Astrocyte (in vitro differentiated cells and primary cell): ENCODE measurements around the gene CDC42BPG. TPM values are rescaled to one million over a fixed set of nuclear protein-coding genes. Genes with fewer than 3 reads are reported as not detected.
A peak's percentile ranks its signal among the peaks of the same experiment; 100 is the strongest.

ENCODE experiments used
- DNase-seq: peaks from one replicate; pipeline ENCODE4 v3.0.0-alpha.2; 2010; ENCODE audit warnings: low read depth
- FAIRE-seq: peaks from 2 replicates; lab custom pipeline; 2011; peaks lifted over from hg19 to GRCh38; lab: Jason Lieb, UNC
- H2AFZ ChIP-seq: 2 replicates; pipeline ENCODE4 v1.6.0; 2012; ENCODE audit warnings: low read depth, low read length, inconsistent platforms
- H3K27ac ChIP-seq: 2 replicates; pipeline ENCODE4 v1.5.1; 2011; ENCODE audit warnings: low read depth, low read length, inconsistent platforms
- H3K27me3 ChIP-seq: 2 replicates; pipeline ENCODE4 v1.6.0; 2011; ENCODE audit warnings: low read length, inconsistent platforms; ENCODE audit not compliant: insufficient read depth
- H3K36me3 ChIP-seq: 2 replicates; pipeline ENCODE4 v1.5.1; 2011; ENCODE audit warnings: low read length, inconsistent platforms; ENCODE audit not compliant: insufficient read depth
- H3K4me1 ChIP-seq: 2 replicates; pipeline ENCODE4 v1.5.1; 2011; ENCODE audit warnings: low read length, inconsistent platforms; ENCODE audit not compliant: insufficient read depth
- H3K4me2 ChIP-seq: 2 replicates; pipeline ENCODE4 v1.6.0; 2012; ENCODE audit warnings: low read length, inconsistent platforms
- H3K4me3 ChIP-seq: 2 replicates; pipeline ENCODE4 v1.5.1; 2011; ENCODE audit warnings: low read depth, mild to moderate bottlenecking, low read length, inconsistent platforms; ENCODE audit not compliant: insufficient read depth
- H3K79me2 ChIP-seq: 2 replicates; pipeline ENCODE4 v1.6.0; 2012; ENCODE audit warnings: mild to moderate bottlenecking, low read length, inconsistent platforms; ENCODE audit not compliant: insufficient read depth
- H3K9ac ChIP-seq: 2 replicates; pipeline ENCODE4 v1.6.0; 2012; ENCODE audit warnings: mild to moderate bottlenecking, low read length, inconsistent platforms
- H3K9me3 ChIP-seq: 2 replicates; pipeline ENCODE4 v1.5.1; 2012; ENCODE audit warnings: low read depth, mild to moderate bottlenecking, low read length, inconsistent platforms; ENCODE audit not compliant: insufficient read depth
- H4K20me1 ChIP-seq: 2 replicates; pipeline ENCODE4 v1.6.0; 2012; ENCODE audit warnings: low read length, inconsistent platforms; ENCODE audit not compliant: insufficient read depth
- H3K27ac Mint-ChIP-seq: one replicate; pipeline ENCODE4 v1.8.0; 2021; ENCODE audit warnings: mild to moderate bottlenecking, mixed read lengths; ENCODE audit not compliant: unreplicated experiment
- H3K27me3 Mint-ChIP-seq: one replicate; pipeline ENCODE4 v1.8.0; 2021; ENCODE audit warnings: low read depth, mixed read lengths; ENCODE audit not compliant: unreplicated experiment
- H3K36me3 Mint-ChIP-seq: one replicate; pipeline ENCODE4 v1.8.0; 2021; ENCODE audit warnings: low read depth, mixed read lengths; ENCODE audit not compliant: unreplicated experiment
- H3K4me1 Mint-ChIP-seq: one replicate; pipeline ENCODE4 v1.8.0; 2021; ENCODE audit warnings: low read depth, mixed read lengths; ENCODE audit not compliant: unreplicated experiment
- H3K4me3 Mint-ChIP-seq: one replicate; pipeline ENCODE4 v1.8.0; 2021; ENCODE audit warnings: mild to moderate bottlenecking, moderate library complexity, mixed read lengths; ENCODE audit not compliant: unreplicated experiment
- H3K9me3 Mint-ChIP-seq: one replicate; pipeline ENCODE4 v1.8.0; 2021; ENCODE audit warnings: mild to moderate bottlenecking, mixed read lengths; ENCODE audit not compliant: unreplicated experiment
- CTCF ChIP-seq: IDR thresholded peaks from 2 replicates; pipeline ENCODE4 v1.5.1; 2011; ENCODE audit warnings: low read depth, mild to moderate bottlenecking, inconsistent platforms, low read length, moderate library complexity; ENCODE audit not compliant: insufficient read depth
- EZH2 ChIP-seq: IDR thresholded peaks from 2 replicates; pipeline ENCODE4 v1.6.1; 2012; ENCODE audit warnings: mild to moderate bottlenecking, low read length, inconsistent platforms; ENCODE audit not compliant: insufficient read depth
- total RNA-seq: library from RNA; stranded (reverse); gene quantifications from 2 replicates; pipeline ENCODE4 v1.2.1, GENCODE V29; 2021

The CDC42BPG gene
- total RNA-seq, 1 donor from 2014 or later = 4.6 TPM

- Mint-ChIP-seq H3K27ac (peak overlapping the region; percentile 14), H3K27me3 (no peaks in the 10 kb centered on the region), H3K4me1 (peaks cover 56% of the 10 kb centered on the region), H3K9me3 (peaks cover 2% of the 10 kb centered on the region), H3K4me3 (peak overlapping the region; percentile 9), H3K36me3 (peaks cover 6% of the 10 kb centered on the region)
- Histone ChIP-seq H3K9me3 (no peaks in the 10 kb centered on the region), H3K4me1 (peaks cover 69% of the 10 kb centered on the region), H3K27me3 (no peaks in the 10 kb centered on the region), H3K4me3 (no peak overlapping the region), H3K27ac (peak overlapping the region; percentile 95), H3K79me2 (peaks cover 86% of the 10 kb centered on the region), H2AFZ (no peak overlapping the region), H3K36me3 (no peaks in the 10 kb centered on the region), H4K20me1 (peaks cover 67% of the 10 kb centered on the region), H3K4me2 (peak overlapping the region; percentile 71), H3K9ac (peak overlapping the region; percentile 79)
- no peak for TF ChIP-seq EZH2
- TF ChIP-seq CTCF = no peak
- FAIRE-seq = peak; percentile 90
- DNase-seq = peak; percentile 81
These were observed 21.1 kb upstream of the CDC42BPG start for GRCh38 chr11:64865286-64866172.

- H3K36me3 Mint-ChIP-seq = peaks cover 10% of the 10 kb centered on the region
- Histone ChIP-seq H3K79me2 (peaks cover 86% of the 10 kb centered on the region), H3K27me3 (no peaks in the 10 kb centered on the region), H4K20me1 (peaks cover 64% of the 10 kb centered on the region), H3K4me1 (peaks cover 61% of the 10 kb centered on the region), H3K9ac (peak overlapping the region; percentile 79), H3K4me3 (no peak overlapping the region), H2AFZ (no peak overlapping the region), H3K27ac (peak overlapping the region; percentile 95), H3K9me3 (no peaks in the 10 kb centered on the region), H3K4me2 (peak overlapping the region; percentile 71), H3K36me3 (peaks cover 2% of the 10 kb centered on the region)
- H3K9me3 Mint-ChIP-seq = peaks cover 2% of the 10 kb centered on the region
- no peaks in the 10 kb centered on the region for H3K27me3 Mint-ChIP-seq
- TF ChIP-seq EZH2 (no peak), CTCF (no peak)
- no peak overlapping the region for H3K4me3 Mint-ChIP-seq
- no peak overlapping the region for H3K27ac Mint-ChIP-seq
- no peak for FAIRE-seq
- peaks cover 50% of the 10 kb centered on the region for H3K4me1 Mint-ChIP-seq
- DNase-seq = peak; percentile 97
These were observed 20.2 kb upstream of the CDC42BPG start for GRCh38 chr11:64864473-64865285.
